DMS53 treated with DMSO at 0.1 percent for 48 hours (cell line): ENCODE data around the gene HSF4.
A peak's percentile ranks its signal among the peaks of the same experiment; 100 is the strongest.

Experiments
- DNase-seq: peaks from one replicate; lab custom pipeline; 2025; ENCODE audit not compliant: unreplicated experiment; lab: John Stamatoyannopoulos, UW

HSF4 gene

GRCh38 chr16:67184995-67185650, 20.6 kb downstream of the HSF4 start:
- DNase-seq: peak; percentile 79

- no peak for DNase-seq
Observed at GRCh38 chr16:67185651-67186134, 21.1 kb downstream of the HSF4 start.

- no peak for DNase-seq
Observed at GRCh38 chr16:67186550-67186950, 22.0 kb downstream of the HSF4 start.

DNA sequence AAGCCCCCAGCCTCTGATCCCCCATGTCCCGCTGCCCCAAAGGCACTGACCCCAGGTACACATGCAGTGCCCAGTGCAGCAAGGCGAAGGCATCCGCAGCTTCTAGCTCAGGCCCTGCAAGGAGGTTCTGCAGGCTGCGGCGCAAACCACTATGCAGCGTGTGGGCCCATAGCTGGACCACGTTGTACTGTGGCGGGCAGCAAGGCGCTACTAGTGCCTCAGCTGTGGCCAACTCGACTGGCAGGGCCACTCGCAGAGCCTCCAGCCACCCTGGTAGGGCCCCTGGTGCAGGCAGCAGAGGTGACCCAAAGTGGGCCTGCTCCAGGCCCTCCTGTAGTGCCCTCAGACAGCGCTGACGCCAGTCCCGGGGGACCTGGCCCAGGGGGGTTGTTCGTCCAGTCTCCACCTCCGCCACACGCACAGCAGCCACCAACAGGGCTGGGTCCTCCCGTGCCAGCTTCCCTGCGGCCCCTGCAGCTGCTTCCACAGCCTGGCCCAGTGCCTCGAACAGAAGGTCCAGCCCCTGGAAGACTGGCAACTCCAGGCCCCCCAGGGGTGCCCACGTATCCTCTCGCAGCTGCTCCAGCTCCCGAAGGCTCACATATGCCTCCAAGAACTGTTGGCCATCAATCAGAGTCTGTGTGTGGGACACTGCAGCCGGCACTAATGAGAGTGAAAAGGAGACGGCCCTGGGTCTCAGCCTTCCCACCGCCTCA, 22.8 kb downstream of the HSF4 start:
- DNase-seq: no peak

DNA sequence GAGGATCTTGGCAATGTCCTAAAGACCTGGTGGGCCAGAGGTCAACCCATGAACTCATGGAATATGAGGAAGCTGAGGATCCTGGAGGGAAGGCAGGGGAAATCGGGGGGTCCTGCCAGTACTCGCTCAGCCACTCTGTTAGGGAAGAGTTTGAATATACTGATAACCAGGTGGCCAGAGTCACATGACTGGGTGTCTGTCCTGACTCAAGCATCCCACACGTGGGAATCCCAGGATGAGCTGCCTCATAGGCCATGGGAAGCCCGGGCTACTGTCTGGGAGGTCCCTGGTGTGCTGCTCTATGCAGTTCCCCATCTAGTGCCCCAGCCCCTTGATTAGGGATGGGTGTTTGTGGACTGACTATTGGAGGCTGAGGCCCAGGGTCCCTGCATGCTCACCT, 23.8 kb downstream of the HSF4 start:
- no peak for DNase-seq

GRCh38 chr16:67188798-67189197, 24.3 kb downstream of the HSF4 start:
- no peak for DNase-seq

- DNase-seq: no peak
Observed at GRCh38 chr16:67190041-67190440, 25.5 kb downstream of the HSF4 start, which contains the start of gene EXOC3L1. TSS of gene EXOC3L1 (minus strand) at chr16:67190136. CDS start at chr16:67189676, 460 bp downstream.

DNA sequence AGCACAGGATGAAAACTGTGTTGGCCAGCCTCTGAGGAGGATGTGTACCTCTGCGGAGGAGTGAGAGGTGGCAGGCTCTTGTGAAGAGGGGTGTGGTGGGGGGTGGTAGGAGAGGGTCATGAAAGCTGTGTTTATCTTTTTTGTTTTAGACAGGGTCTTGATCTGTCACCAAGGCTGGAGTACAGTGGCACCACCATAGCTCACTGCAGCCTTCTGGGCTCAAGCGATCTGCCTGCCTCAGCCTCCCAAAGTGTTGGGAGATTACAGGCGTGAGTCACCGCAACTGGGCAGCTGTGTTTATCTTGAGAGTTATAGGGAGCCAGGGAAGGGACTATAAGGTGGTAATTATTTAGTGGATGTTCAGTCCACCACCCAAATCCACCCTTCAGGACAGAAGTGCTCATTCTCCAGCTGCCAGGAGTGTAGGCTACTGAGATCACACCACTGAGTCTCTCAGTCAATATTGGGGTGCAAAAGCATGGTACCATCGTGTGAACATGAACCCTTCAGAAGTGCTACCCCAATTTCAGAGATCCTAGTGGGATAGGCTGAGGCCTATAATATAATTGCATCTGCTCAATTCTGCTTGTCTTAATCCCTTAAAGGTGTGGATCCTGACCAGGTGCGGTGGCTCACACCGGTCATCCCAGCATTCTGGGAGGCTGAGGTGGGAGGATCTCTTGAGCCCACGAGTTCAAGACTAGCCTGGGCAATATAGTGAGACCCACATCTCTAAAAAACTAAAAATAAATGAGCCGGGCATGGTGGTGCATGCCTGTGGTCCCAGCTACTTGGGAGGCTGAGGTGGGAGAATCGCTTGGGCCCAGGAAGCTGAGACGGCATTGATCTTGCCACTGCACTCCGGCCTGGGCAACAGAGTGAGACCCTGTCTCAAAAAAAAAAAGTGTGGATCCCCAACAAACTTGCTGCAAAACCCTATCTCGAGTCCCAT, 26.2 kb downstream of the HSF4 start:
- no peak for DNase-seq

GRCh38 chr16:67191411-67191994, 27.0 kb downstream of the HSF4 start:
- DNase-seq: no peak

DNA sequence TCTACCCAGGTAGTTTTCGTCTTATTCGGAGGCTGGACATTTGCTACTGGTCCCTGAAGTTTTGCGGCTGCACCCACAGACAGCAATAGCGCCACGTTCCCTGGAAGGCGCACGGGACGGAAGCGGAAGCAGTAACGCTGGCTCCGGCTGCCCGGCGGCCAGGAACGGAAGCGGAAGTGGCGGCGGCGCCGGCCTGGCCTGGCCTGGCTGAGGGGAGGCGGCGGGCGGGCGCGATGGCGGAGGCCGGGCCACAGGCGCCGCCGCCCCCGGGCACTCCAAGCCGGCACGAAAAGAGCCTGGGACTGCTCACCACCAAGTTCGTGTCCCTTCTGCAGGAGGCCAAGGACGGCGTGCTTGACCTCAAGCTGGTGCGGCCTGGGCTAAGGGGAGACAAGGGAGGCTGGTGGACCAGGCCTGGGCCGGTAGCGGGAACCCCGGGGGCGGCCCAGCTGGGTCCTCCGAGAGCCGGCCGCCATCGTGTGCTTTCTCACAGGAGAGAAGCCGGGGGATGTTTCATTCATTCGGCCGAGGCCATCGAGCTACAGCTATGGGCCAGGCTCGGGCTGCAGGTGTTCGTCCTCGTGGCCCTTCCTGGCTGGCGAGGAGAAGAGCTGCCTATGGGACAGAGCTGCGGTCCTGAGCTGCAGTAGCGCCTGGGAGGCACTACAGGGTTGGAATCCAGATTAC, 27.6 kb downstream of the HSF4 start, which contains the start of gene E2F4:
TSS of gene E2F4 (plus strand) at position 161 of the 687 bp plus-strand sequence. CDS start at position 234, 73 bp downstream.
- peak; percentile 77 for DNase-seq

DNA sequence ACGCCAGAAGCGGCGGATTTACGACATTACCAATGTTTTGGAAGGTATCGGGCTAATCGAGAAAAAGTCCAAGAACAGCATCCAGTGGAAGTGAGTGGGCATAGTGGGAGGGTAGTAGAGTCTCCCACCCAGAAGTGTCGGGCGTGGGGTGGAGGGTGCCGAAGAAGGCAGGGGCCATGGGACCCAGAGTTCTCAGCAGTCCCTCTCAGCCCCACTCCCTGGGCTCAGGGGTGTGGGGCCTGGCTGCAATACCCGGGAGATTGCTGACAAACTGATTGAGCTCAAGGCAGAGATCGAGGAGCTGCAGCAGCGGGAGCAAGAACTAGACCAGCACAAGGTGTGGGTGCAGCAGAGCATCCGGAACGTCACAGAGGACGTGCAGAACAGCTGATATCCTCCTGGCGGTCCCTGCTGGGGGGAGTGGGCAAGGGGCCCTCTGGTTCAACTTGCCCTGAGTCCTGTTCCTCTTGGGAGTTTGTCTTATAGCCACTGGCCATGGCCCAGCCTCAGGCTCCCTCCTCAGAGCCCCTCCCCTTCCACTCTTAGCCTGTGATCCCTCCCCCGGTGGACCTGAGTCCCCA, 28.3 kb downstream of the HSF4 start:
- DNase-seq: no peak

GRCh38 chr16:67193536-67193935, 29.0 kb downstream of the HSF4 start:
- no peak for DNase-seq

- no peak for DNase-seq
Observed at GRCh38 chr16:67194260-67194659, 29.7 kb downstream of the HSF4 start.

- DNase-seq: no peak
Observed at GRCh38 chr16:67195676-67196075, 31.1 kb downstream of the HSF4 start.

- no peak for DNase-seq
Observed at GRCh38 chr16:67196881-67197280, 32.3 kb downstream of the HSF4 start.

DNA sequence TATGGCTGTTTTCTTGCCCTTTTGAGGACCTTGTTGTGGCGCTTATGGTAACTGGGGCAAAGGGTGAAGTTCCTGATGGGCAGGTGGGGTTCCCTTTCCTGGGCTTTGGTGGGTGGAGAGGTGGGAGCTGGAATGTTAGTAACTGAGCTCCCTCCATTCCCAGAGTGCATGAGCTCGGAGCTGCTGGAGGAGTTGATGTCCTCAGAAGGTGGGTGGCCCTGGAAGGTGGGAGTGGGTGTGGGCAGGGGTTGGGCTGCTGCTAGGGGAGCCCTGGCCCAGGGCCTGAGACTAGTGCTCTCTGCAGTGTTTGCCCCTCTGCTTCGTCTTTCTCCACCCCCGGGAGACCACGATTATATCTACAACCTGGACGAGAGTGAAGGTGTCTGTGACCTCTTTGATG, 33.2 kb downstream of the HSF4 start:
- DNase-seq: no peak

DNA sequence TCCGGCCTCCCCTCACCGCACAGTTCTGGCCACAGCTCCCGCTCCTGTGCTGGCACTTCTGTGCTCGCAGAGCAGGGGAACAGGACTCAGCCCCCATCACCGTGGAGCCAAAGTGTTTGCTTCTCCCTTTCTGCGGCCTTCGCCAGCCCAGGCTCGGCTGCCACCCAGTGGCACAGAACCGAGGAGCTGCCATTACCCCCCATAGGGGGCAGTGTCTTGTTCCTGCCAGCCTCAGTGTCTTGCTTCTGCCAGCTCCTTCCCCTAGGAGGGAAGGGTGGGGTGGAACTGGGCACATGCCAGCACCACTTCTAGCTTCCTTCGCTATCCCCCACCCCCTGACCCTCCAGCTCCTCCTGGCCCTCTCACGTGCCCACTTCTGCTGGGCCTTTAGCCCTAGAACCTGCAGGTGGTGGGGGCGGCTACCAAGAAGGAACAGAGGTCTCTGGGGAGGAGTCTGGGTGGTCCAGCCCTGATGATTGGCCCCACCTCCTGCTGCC, 33.7 kb downstream of the HSF4 start:
- DNase-seq: peak; percentile 55

DNA sequence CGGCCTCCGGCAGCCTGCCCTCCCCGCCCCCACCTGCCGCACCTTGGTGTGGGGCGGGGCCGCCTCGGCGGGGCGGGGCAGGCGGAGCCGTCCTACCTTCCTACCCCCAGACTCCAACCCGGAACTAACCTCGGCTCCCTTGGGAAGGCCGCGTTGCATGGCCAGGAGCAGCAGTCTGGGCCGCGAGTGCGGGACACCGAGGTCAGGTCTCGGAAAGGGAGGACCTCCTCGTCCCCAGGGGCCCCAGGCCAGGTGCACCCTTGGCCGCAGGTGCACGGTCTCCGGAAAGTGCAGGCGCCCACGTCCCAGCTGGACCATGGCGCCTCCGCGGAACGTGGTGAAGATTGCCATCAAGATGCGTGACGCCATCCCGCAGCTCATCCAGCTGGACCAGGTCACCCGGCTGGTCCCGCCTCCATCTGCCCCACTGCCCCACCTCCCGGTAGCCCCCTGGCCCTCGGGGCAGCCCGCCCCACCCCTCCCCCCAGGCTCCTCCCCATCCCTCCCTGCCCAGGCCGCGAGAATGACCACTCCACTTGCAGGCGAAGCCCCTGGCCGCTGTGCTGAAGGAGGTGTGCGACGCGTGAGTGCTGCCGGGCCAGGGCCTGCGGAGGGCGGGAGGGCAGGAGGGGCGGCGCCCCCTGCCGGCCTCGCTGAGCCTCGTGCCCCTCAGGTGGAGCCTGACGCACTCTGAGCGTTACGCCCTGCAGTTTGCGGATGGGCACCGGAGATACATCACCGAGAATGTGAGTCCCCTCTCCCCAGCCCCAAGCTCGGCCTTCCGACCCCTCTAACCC, 34.7 kb downstream of the HSF4 start, which contains the start of gene ELMO3:
TSS of gene ELMO3 (plus strand) at position 121 of the 797 bp plus-strand sequence. CDS start at position 317, 196 bp downstream.
- DNase-seq: peak; percentile 60

DNA sequence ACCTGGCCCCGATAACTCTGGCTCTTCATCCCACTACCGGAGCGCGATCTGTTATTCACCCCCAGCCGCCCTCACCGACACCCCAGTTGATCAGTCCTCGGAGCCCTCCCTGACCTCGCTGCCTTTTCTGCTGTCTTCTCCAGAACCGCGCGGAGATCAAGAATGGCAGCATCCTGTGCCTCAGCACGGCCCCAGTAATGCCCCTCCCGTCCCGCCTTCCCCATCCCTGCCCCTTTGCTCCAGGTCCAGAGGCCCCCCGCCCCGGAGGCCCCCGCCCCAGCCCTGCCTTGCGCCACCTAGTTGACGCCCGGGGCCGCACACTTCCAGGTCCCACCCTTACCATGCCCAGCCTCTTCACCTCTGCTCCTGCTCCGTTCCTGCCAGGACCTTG, 35.3 kb downstream of the HSF4 start:
- DNase-seq: no peak
